LNCaP clone FGC (cell line): Measurements from ENCODE around the gene UBIAD1.
A peak's percentile ranks its signal among the peaks of the same experiment; 100 is the strongest.

Experiments used
- DNase-seq: peaks from one replicate; pipeline ENCODE4 v3.0.0-alpha.2; 2011; ENCODE audit warnings: low read depth
- H3K4me3 ChIP-seq: 2 replicates; pipeline ENCODE4 v1.5.1; 2011; ENCODE audit warnings: mild to moderate bottlenecking, low read depth, low read length, control low read depth
- CTCF ChIP-seq: IDR thresholded peaks from 2 replicates; pipeline ENCODE4 v1.5.1; 2012; ENCODE audit warnings: mild to moderate bottlenecking; ENCODE audit not compliant: control insufficient read depth, insufficient read depth; ENCODE audit errors: extremely low read depth

The UBIAD1 gene

GRCh38 chr1:11245248-11245647 lies 27.8 kb upstream of the UBIAD1 start:
- no peak for DNase-seq
- TF ChIP-seq CTCF: no peak
- H3K4me3 ChIP-seq: no peak overlapping the region

GRCh38 chr1:11245904-11246719 lies 26.9 kb upstream of the UBIAD1 start:
- no peak for TF ChIP-seq CTCF
- H3K4me3 ChIP-seq: no peak overlapping the region
- no peak for DNase-seq

- 0 out of 2 replicates have a peak, but pooled peaks have one; percentile 20 for TF ChIP-seq CTCF
- DNase-seq: no peak
- H3K4me3 ChIP-seq: no peak overlapping the region
Measured at GRCh38 chr1:11248169-11248568, 24.8 kb upstream of the UBIAD1 start.

- no peak overlapping the region for H3K4me3 ChIP-seq
- no peak for DNase-seq
- no peak for TF ChIP-seq CTCF
Measured at GRCh38 chr1:11252538-11252937, 20.5 kb upstream of the UBIAD1 start.

- no peak overlapping the region for H3K4me3 ChIP-seq
- no peak for TF ChIP-seq CTCF
- peak; percentile 64 for DNase-seq
Measured at GRCh38 chr1:11253226-11253625, 19.8 kb upstream of the UBIAD1 start.

GRCh38 chr1:11256299-11256698 lies 16.7 kb upstream of the UBIAD1 start:
- no peak for TF ChIP-seq CTCF
- peak overlapping the region; percentile 21; the same call in 1 of the 2 replicates for H3K4me3 ChIP-seq
- peak; percentile 93 for DNase-seq
